GM23248 (cell line): Measurements from ENCODE around the gene INHBB. TPM values are rescaled to one million over a fixed set of nuclear protein-coding genes. Genes with fewer than 3 reads are reported as not detected.

Experiments used
- DNase-seq: peaks from one replicate; pipeline ENCODE4 v3.0.0-alpha.2; 2015
- H2AFZ ChIP-seq: fragments of 200-600 bp; sonication (generic); 2 replicates; pipeline ENCODE4 v1.6.1; 2016; ENCODE audit warnings: antibody characterized with exemption
- H3F3A ChIP-seq: fragments of 200-600 bp; sonication (generic); 2 replicates; pipeline ENCODE4 v1.6.1; 2016; ENCODE audit warnings: mild to moderate bottlenecking, antibody characterized with exemption, mixed run types; ENCODE audit not compliant: insufficient read depth
- H3K27ac ChIP-seq: fragments of 200-600 bp; sonication (generic); 2 replicates; pipeline ENCODE4 v1.5.1; 2016; ENCODE audit warnings: mild to moderate bottlenecking
- H3K27me3 ChIP-seq: fragments of 200-600 bp; sonication (generic); replicated peaks from 2 replicates; pipeline ENCODE4 v1.6.1; 2016; ENCODE audit warnings: mild to moderate bottlenecking; ENCODE audit not compliant: insufficient read depth
- H3K36me3 ChIP-seq: fragments of 200-600 bp; sonication (generic); 2 replicates; pipeline ENCODE4 v1.6.1; 2016; ENCODE audit warnings: low read depth, mild to moderate bottlenecking
- H3K4me1 ChIP-seq: fragments of 200-600 bp; sonication (generic); 2 replicates; pipeline ENCODE4 v1.6.1; 2016; ENCODE audit warnings: mild to moderate bottlenecking; ENCODE audit not compliant: insufficient read depth
- H3K4me2 ChIP-seq: fragments of 200-600 bp; sonication (generic); one replicate; pipeline ENCODE4 v1.6.1; 2016; ENCODE audit warnings: mild to moderate bottlenecking; ENCODE audit not compliant: unreplicated experiment
- H3K4me3 ChIP-seq: fragments of 200-600 bp; sonication (generic); 2 replicates; pipeline ENCODE4 v1.5.1; 2016; ENCODE audit warnings: mild to moderate bottlenecking
- H3K79me2 ChIP-seq: fragments of 200-600 bp; sonication (generic); 2 replicates; pipeline ENCODE4 v1.6.1; 2016; ENCODE audit warnings: mild to moderate bottlenecking; ENCODE audit not compliant: insufficient read depth
- H3K9ac ChIP-seq: fragments of 200-600 bp; sonication (generic); 2 replicates; pipeline ENCODE4 v1.6.1; 2016; ENCODE audit warnings: mild to moderate bottlenecking
- H3K9me2 ChIP-seq: fragments of 200-600 bp; sonication (generic); 2 replicates; pipeline ENCODE4 v1.6.1; 2016; ENCODE audit warnings: mixed run types, mild to moderate bottlenecking, moderate library complexity; ENCODE audit not compliant: insufficient read depth
- H3K9me3 ChIP-seq: fragments of 200-600 bp; sonication (generic); one replicate; pipeline ENCODE4 v1.6.1; 2017; ENCODE audit warnings: low read depth
- H4K20me1 ChIP-seq: fragments of 200-600 bp; sonication (generic); 2 replicates; pipeline ENCODE4 v1.6.0; 2016; ENCODE audit not compliant: insufficient read depth
- EZH2 ChIP-seq: fragments of 200-600 bp; sonication (generic); IDR thresholded peaks from 2 replicates; pipeline ENCODE4 v1.6.1; 2018; ENCODE audit warnings: antibody characterized with exemption, mild to moderate bottlenecking; ENCODE audit not compliant: insufficient read depth, poor library complexity, severe bottlenecking
- EZH2phosphoT487 ChIP-seq: fragments of 200-600 bp; sonication (generic); IDR thresholded peaks from 2 replicates; pipeline ENCODE4 v1.6.1; 2018; ENCODE audit warnings: antibody characterized with exemption, moderate library complexity, mild to moderate bottlenecking, low read depth; ENCODE audit not compliant: insufficient read depth
- WGBS, 2 experiments: methylation state at CpG; one replicate each; pipeline ENCODE4 v1.1.6; 2015 to 2017; ENCODE audit warnings: low lambda C conversion rate in 2 of 2, low coverage in 1 of 2; ENCODE audit errors: missing lambda C conversion rate in 2 of 2; 5-methylcytosine and 5-hydroxymethylcytosine counted together
- in situ Hi-C: fragments of 300-500 bp; cut with MboI; formaldehyde crosslinking; loops from 2 replicates; pipeline ENCODE4 v1.15.0; 2020
- polyA plus RNA-seq: library from polyadenylated mRNA; unstranded; fragments of >200 nt; fragmentation: Nextera tagmentation; extraction: Ambion mirVana; gene quantifications from 2 replicates; pipeline ENCODE4 v1.2.1, GENCODE V29; 2016
- total RNA-seq: library from RNA; depleted of rRNA; stranded (reverse); fragments of >200 nt; shearing (Covaris generic); gene quantifications from 2 replicates; pipeline ENCODE4 v1.2.3, GENCODE V29; 2014

The INHBB gene
- total and polyA plus RNA-seq, 2 experiments from 2014 or later, result 0.49 to 5.6 TPM

DNA sequence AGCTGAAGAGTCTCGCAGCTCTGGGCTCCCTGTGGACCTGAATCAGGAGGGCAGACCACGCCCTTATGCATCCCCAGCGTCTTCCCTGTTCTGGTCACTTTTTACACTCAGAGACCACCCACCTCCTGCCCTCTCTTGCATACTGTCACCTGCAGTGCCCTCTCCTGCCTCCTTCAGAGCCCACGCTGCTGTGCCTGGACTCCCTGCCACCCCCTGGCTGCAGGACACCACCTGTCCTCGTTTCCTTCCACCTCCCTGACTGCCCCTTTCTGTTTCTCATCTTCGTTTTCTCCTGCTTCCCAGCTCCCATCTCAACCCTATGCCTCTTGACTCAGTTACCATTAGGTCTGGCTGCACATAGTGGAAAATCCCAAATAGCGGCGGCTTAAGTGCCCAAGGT, 9.2 kb upstream of the INHBB start:
- H3K4me1 ChIP-seq, result no peaks in the 10 kb centered on the region
- no peaks in the 10 kb centered on the region for H4K20me1 ChIP-seq
- H3K27me3 ChIP-seq, result peaks cover 18% of the 10 kb centered on the region
- WGBS, 2 experiments, result 52 to 61% methylated on average over 8 of the region's 8 CpGs
- no peak overlapping the region for H3K4me2 ChIP-seq
- no peak for DNase-seq
- H3K36me3 ChIP-seq, result no peaks in the 10 kb centered on the region
- H3K9me3 ChIP-seq, result no peaks in the 10 kb centered on the region
- no peak for TF ChIP-seq EZH2phosphoT487
- TF ChIP-seq EZH2, result no peak
- in situ Hi-C loops, result loop anchor here (25.0 kb wide), 1 partner anchor 751 kb away; no protein-coding TSS in a partner anchor
- H3K79me2 ChIP-seq, result no peaks in the 10 kb centered on the region
- no peak overlapping the region for H3K27ac ChIP-seq
- no peaks in the 10 kb centered on the region for H3F3A ChIP-seq
- H3K9me2 ChIP-seq, result no peaks in the 10 kb centered on the region
- H3K4me3 ChIP-seq, result no peak overlapping the region
- no peak overlapping the region for H2AFZ ChIP-seq
- no peak overlapping the region for H3K9ac ChIP-seq

DNA sequence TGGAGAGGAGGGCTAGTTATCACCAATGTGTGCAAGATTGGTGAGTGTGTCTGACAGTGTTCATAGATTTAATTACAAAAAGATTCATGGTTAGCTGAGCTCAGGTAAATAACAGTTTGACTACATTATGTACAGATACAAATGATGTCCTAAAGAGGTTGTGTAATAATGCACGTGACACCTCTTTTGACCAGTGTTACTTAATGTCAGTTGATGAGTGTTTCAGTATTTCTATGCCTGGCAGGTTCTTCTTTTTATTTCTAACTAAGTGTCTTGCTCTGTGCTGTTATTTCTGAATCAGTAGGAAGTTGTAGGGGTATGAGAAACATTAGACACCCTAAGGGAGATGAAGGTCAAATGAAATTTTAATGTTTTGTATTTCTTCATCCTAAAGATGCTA, 7.9 kb upstream of the INHBB start:
- TF ChIP-seq EZH2phosphoT487 (no peak), EZH2 (no peak)
- Histone ChIP-seq H3K4me1 (no peaks in the 10 kb centered on the region), H3K4me3 (no peak overlapping the region), H3K4me2 (no peak overlapping the region), H4K20me1 (no peaks in the 10 kb centered on the region), H3K36me3 (no peaks in the 10 kb centered on the region), H3K9ac (no peak overlapping the region), H2AFZ (no peak overlapping the region), H3K27ac (no peak overlapping the region), H3K9me2 (no peaks in the 10 kb centered on the region), H3K79me2 (no peaks in the 10 kb centered on the region), H3K9me3 (no peaks in the 10 kb centered on the region), H3F3A (no peaks in the 10 kb centered on the region), H3K27me3 (peaks cover 24% of the 10 kb centered on the region)
- no peak for DNase-seq
- WGBS, 2 experiments, result 44 to 50% methylated on average over 1 of the region's 1 CpG
- in situ Hi-C loops, result loop anchor here (25.0 kb wide), 1 partner anchor 749 kb away; no protein-coding TSS in a partner anchor

DNA sequence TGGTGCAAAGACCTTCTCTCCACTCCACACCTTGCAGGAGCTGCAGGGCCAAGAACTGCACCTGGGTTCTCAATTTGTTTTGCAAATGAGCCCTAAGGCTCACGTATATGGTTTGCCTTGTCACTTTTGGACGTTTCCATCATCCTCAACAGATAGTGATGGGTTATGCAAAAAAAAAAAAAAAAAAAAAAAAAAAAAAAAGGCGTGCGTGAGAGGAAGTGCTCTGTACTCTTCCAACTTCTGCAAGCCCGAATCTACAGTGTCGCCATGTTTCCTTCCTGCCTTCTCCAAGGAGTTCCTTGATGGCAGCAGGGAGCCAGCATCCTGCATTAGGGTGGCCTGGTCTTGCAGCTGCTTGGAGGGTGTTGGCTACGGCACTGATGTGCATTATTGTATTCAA, 4.0 kb upstream of the INHBB start:
- H3K9me3 ChIP-seq, result no peaks in the 10 kb centered on the region
- no peaks in the 10 kb centered on the region for H3K36me3 ChIP-seq
- H3K4me3 ChIP-seq, result no peak overlapping the region
- no peaks in the 10 kb centered on the region for H3K4me1 ChIP-seq
- H3K27me3 ChIP-seq, result peaks cover 22% of the 10 kb centered on the region; the same call in 1 of the 2 replicates
- no peaks in the 10 kb centered on the region for H3K9me2 ChIP-seq
- DNase-seq, result no peak
- H3K4me2 ChIP-seq, result no peak overlapping the region
- H3F3A ChIP-seq, result no peaks in the 10 kb centered on the region
- in situ Hi-C loops, result loop anchor here (5.0 to 25.0 kb wide), 2 partner anchors 335 to 745 kb away; no protein-coding TSS in a partner anchor
- TF ChIP-seq EZH2 (no peak), EZH2phosphoT487 (no peak)
- H3K27ac ChIP-seq, result no peak overlapping the region
- no peak overlapping the region for H3K9ac ChIP-seq
- 64 to 68% methylated on average over 7 of the region's 7 CpGs for WGBS, 2 experiments
- H3K79me2 ChIP-seq, result no peaks in the 10 kb centered on the region
- no peaks in the 10 kb centered on the region for H4K20me1 ChIP-seq
- H2AFZ ChIP-seq, result no peak overlapping the region

DNA sequence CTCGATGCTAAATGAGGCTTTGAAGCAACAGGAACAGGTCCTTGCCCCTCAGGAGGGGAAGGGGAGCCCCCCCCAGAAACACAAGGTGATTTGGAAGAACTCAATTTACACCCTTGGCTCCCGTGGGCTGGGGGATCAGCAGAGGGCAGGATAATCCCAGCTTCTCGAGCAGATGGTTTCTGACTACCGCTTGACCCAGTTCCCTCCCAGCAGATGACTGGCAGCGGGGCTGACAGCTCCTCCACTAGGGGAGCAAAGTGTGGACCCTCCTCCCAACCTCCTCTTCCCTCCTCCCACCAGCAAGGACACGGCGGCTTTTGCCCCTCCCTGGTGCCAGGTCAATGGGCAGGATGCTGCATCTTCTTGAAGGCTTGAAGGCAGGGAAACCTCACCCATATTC, 3.5 kb upstream of the INHBB start:
- in situ Hi-C loops, result loop anchor here (5.0 to 25.0 kb wide), 2 partner anchors 335 to 745 kb away; no protein-coding TSS in a partner anchor
- DNase-seq, result no peak

DNA sequence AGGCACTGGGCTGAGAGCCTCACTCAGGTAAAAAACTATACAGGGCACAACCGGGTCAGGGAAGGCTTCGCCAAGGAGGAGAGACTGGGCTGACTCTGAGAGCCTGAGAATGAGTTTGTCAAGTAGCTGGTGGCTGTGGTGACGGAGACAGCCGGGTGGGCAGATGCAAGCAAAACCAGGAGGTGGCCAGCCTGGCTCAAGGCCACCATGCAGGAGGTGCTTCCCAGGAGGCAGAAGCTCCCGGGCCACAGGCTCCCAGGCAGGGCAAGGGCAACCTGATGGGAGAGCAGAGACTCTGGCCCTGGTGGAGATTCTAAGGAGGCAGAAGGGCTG, 2.9 kb upstream of the INHBB start:
- TF ChIP-seq EZH2phosphoT487 (no peak), EZH2 (no peak)
- in situ Hi-C loops, result loop anchor here (5.0 to 25.0 kb wide), 2 partner anchors 334 to 744 kb away; no protein-coding TSS in a partner anchor
- H3K4me2 ChIP-seq, result peak overlapping the region; percentile 75

More for the DNA sequence above, 3.5 kb upstream of the INHBB start:
- Histone ChIP-seq H3K27ac (no peak overlapping the region), H3K4me1 (no peaks in the 10 kb centered on the region), H3K79me2 (no peaks in the 10 kb centered on the region), H3K27me3 (peaks cover 22% of the 10 kb centered on the region; the same call in 1 of the 2 replicates), H3K4me3 (no peak overlapping the region), H3K9ac (no peak overlapping the region), H3K9me2 (no peaks in the 10 kb centered on the region), H3K9me3 (no peaks in the 10 kb centered on the region), H4K20me1 (no peaks in the 10 kb centered on the region), H3K36me3 (no peaks in the 10 kb centered on the region), H2AFZ (no peak overlapping the region), H3F3A (no peaks in the 10 kb centered on the region), H3K4me2 (no peak overlapping the region)
- TF ChIP-seq EZH2 (no peak), EZH2phosphoT487 (no peak)
- 60 to 61% methylated on average over 7 of the region's 7 CpGs for WGBS, 2 experiments

More for the DNA sequence above, 2.9 kb upstream of the INHBB start:
- Histone ChIP-seq H3K9me2 (no peaks in the 10 kb centered on the region), H3K79me2 (no peaks in the 10 kb centered on the region), H3K4me3 (no peak overlapping the region), H3K9ac (no peak overlapping the region), H3K27ac (no peak overlapping the region), H4K20me1 (no peaks in the 10 kb centered on the region), H3K27me3 (peaks cover 22% of the 10 kb centered on the region; the same call in 1 of the 2 replicates), H3K4me1 (no peaks in the 10 kb centered on the region), H3K36me3 (no peaks in the 10 kb centered on the region), H2AFZ (peak overlapping the region; percentile 54; the same call in 1 of the 2 replicates), H3K9me3 (no peaks in the 10 kb centered on the region), H3F3A (no peaks in the 10 kb centered on the region)
- WGBS, 2 experiments, result 17 to 20% methylated on average over 5 of the region's 5 CpGs
- no peak for DNase-seq
